Astrocyte of the spinal cord (primary cell): ENCODE data around the gene DHX34.
A peak's percentile ranks its signal among the peaks of the same experiment; 100 is the strongest.
"Not testable (repeated sequence)": the region's sequence is repeated elsewhere in the genome, so short reads cannot be mapped to it uniquely, and the experiment has no call there.

ENCODE experiments used
- DNase-seq: peaks from one replicate; pipeline ENCODE4 v3.0.0; 2011; ENCODE audit warnings: low read depth, low spot score
- H3K4me3 ChIP-seq: 2 replicates; pipeline ENCODE4 v1.5.1; 2011; ENCODE audit warnings: low read depth, mild to moderate bottlenecking, low read length, moderate library complexity
- in situ Hi-C: cut with HindIII; loops from 2 replicates; pipeline ENCODE4 v1.10.0; 2017; ENCODE audit warnings: low sequenced_read_pairs
- TF ChIP-seq, protein P1 (sequence below): IDR thresholded peaks from 2 replicates; pipeline ENCODE4 v1.5.1; 2012; ENCODE audit warnings: low read depth, mild to moderate bottlenecking, low read length, inconsistent platforms

DHX34 gene

DNA sequence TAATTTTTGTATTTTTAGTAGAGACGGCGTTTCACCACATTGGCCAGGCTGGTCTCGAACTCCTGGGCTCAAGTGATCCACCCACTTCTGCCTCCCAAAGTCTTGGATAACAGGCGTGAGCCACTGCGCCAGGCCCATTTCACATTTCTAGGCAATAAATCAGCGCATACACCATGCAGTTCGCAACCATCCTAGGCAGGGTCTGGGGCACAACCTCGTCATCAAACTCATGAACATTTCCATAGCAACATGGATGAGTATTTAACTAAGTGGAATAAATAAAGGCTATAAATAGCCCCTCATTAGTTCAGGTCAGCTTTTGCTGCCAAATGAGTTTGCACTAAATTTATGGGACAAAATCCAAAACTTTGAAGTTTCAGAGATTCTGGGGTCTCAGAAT lies 62.0 kb downstream of the DHX34 start:
- H3K4me3 ChIP-seq, result no peak overlapping the region
- TF ChIP-seq, protein P1, sequence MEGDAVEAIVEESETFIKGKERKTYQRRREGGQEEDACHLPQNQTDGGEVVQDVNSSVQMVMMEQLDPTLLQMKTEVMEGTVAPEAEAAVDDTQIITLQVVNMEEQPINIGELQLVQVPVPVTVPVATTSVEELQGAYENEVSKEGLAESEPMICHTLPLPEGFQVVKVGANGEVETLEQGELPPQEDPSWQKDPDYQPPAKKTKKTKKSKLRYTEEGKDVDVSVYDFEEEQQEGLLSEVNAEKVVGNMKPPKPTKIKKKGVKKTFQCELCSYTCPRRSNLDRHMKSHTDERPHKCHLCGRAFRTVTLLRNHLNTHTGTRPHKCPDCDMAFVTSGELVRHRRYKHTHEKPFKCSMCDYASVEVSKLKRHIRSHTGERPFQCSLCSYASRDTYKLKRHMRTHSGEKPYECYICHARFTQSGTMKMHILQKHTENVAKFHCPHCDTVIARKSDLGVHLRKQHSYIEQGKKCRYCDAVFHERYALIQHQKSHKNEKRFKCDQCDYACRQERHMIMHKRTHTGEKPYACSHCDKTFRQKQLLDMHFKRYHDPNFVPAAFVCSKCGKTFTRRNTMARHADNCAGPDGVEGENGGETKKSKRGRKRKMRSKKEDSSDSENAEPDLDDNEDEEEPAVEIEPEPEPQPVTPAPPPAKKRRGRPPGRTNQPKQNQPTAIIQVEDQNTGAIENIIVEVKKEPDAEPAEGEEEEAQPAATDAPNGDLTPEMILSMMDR, result no peak
- in situ Hi-C loops, result no loop called here
- DNase-seq, result no peak

DNA sequence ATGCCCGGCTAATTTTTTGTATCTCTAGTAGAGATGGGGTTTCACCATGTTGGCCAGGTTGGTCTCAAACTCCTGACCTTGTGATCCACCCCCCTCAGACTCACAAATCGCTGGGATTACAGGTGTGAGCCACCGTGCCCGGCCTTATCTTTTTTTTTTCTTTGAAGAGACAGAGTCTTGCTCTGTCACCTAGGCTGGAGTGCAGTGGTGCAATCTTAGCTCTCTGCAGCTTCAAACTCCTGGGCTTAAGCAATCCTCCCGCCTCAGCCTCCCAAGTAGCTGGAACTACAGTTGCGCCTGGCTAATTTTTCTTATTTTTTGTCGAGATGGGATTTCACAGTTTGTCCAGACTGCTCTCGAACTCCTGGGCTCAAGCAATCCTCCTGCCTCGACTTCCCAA lies 62.6 kb downstream of the DHX34 start:
- in situ Hi-C loops, DNase-seq, H3K4me3 ChIP-seq: not testable (repeated sequence)

DNA sequence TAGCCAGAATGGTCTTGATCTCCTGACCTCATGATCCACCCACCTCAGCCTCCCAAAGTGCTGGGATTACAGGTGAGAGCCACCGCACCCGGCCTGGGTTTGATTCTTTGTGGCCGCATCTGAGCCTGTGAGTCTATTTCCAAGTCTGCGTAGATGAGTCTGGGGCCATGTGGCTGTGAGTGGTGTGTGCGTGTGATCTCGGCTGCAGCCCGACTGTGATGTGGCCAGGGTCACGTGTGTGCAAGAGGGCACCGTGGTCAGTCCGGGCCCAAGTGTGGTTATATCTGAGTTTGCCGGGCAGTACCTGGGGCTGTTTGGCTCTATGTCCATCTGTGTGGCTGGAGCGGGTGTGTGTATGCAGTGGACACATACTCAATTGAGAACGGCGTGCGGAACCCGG lies 64.8 kb downstream of the DHX34 start:
- TF ChIP-seq, protein P1, result no peak
- in situ Hi-C loops, result no loop called here
- DNase-seq, result no peak
- no peak overlapping the region for H3K4me3 ChIP-seq

DNA sequence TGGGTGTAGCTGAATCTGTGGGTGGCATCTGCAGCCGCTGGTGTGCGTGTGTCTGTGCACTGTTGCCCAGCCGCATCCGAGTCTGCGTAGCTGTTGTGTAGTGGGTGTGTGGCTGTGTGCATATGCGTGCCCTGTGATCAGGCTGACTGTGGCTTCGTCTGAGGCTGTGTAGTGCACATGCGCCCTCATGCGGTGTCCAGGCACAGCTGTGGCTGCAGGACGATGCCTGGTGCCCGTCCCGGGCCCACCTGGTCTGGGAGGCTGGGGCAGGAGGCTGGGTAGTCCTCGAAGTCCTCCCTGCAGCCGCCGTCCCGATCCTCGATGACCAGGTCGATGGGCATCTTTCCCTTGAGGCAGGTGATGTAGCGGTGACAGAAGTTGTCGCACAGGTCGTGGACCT lies 65.4 kb downstream of the DHX34 start:
- H3K4me3 ChIP-seq, result no peak overlapping the region
- no peak for DNase-seq
- in situ Hi-C loops, result no loop called here
- TF ChIP-seq, protein P1, result peak; percentile 30

DNA sequence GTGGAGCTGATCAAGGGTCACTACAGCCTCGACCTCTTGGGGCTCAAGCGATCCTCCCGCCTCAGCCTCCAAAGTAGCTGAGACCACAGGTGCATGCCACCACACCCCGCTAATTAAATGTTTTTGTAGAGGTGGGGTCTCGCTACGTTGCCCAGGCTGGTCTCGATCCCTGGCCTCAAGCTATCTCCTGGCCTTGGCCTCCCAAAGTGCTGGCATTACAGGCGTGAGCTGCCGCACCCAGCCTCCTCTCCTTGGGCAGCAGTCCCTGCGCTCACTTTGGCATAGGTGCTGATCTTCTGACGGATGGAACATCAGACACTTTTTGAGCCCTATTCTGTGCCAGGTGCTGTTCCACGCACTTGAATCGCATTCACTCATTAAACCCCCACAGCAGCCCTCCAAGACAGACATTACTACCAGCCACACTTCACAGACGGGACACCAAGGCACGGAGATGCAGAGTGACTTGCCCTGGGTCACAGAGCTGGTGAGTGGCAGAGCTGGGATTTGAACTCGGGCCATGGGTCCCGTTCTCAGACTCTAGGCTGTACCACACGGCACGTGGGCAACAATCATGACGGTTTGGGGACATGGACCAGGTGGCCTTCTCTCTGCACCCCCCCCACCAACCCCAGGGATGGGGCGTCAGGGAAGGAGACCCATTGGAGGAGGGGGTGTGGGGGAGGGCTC lies 67.0 kb downstream of the DHX34 start:
- TF ChIP-seq, protein P1, result no peak
- DNase-seq, result no peak
- H3K4me3 ChIP-seq, result no peak overlapping the region
- in situ Hi-C loops, result no loop called here

DNA sequence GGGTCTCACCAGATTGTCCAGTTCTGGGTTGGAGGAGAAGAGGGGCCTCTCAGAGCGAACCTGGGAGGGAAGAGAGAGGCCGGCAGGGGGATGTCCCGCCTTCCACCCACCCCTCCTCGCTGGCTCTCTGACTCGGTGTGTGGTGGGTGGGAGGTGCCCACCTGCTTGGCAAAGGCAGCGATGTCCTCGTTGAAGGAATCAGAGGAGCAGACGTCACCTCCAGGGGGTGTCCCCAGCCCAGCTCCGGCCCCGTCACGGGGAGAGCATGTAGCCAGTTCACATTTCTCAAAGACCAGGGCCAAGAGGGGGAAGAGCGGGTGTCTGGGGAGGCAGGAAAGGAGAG lies 67.5 kb downstream of the DHX34 start:
- in situ Hi-C loops, result no loop called here
- no peak for DNase-seq
- H3K4me3 ChIP-seq, result no peak overlapping the region
- TF ChIP-seq, protein P1, result no peak

DNA sequence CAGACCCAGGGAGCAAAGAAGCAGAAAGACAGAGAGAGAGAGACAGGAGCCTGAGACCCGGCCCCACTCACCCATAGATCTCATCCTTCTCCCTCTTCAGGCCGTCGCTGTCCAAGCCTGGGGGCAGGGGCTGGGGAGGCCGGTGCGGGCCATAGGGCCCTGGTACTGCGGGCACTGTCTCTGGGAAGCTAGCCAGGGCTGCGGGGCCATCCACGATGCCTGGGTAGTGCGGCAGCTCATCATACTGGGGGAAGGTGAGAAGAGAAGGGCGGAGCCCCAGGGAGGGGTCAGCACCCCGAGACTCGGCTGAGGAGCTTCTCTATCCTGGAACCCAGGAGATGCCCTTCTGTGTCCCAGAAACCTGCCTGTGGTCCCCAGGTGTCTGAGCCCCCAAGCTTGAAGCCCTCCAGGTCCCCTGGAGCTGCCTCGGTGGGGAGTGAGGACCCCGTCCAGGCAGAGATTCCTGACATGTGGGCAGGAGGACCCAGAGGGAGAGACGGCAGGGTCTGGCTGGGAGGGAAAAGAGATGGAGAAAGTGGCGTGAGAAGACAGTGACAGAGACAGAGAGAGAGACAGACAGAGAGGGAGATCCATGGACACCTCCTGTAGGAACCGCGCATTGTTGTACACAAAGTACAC lies 68.1 kb downstream of the DHX34 start:
- TF ChIP-seq, protein P1, result no peak
- no peak overlapping the region for H3K4me3 ChIP-seq
- in situ Hi-C loops, result no loop called here
- DNase-seq, result no peak
